Vagina (tissue), 2 donors: ENCODE measurements around the gene POU2AF2.

ENCODE experiments used
- POLR2AphosphoS5 ChIP-seq, 2 donors: sonication (generic); formaldehyde crosslinking; IDR thresholded peaks; one replicate each; pipeline ENCODE4 v1.9.0; 2017; ENCODE audit warnings: antibody characterized with exemption in 2 of 2, mild to moderate bottlenecking in 2 of 2, low read depth in 1 of 2; ENCODE audit not compliant: insufficient read depth in 1 of 2
- TF ChIP-seq, protein P1 (sequence below), 3 experiments: fragments of 450-650 bp in 2 of 3; fragments of 200-600 bp in 1 of 3; sonication (generic) in 1 of 3; IDR thresholded peaks; one replicate each; pipeline ENCODE4 v1.5.1; 2017 to 2019; ENCODE audit warnings: antibody characterized with exemption in 3 of 3, mild to moderate bottlenecking in 2 of 3, moderate library complexity in 2 of 3

DNA sequence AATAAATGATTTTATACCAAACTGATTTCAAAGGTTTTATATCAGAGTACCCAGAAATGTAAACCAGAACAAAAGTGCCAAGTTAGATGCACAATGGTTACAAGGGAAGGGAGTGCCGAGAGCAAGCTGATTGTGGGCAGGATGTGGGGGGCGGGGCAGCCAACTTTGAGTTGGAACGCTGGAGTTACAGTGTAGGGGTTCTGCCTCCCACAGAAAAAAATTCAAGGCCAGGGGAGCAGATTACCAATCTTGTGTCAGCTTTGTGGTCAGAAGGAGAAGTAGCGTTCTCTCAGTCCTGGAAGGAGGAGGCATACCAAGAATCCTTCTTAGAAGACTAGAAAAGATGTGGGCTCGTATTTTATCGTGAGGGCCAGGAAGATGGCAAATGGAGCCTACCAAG lies 15.9 kb upstream of the POU2AF2 start:
- TF ChIP-seq, protein P1, sequence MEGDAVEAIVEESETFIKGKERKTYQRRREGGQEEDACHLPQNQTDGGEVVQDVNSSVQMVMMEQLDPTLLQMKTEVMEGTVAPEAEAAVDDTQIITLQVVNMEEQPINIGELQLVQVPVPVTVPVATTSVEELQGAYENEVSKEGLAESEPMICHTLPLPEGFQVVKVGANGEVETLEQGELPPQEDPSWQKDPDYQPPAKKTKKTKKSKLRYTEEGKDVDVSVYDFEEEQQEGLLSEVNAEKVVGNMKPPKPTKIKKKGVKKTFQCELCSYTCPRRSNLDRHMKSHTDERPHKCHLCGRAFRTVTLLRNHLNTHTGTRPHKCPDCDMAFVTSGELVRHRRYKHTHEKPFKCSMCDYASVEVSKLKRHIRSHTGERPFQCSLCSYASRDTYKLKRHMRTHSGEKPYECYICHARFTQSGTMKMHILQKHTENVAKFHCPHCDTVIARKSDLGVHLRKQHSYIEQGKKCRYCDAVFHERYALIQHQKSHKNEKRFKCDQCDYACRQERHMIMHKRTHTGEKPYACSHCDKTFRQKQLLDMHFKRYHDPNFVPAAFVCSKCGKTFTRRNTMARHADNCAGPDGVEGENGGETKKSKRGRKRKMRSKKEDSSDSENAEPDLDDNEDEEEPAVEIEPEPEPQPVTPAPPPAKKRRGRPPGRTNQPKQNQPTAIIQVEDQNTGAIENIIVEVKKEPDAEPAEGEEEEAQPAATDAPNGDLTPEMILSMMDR (IDR thresholded peaks at IDR 0.05), result no peak
- no peak for TF ChIP-seq POLR2AphosphoS5 (IDR thresholded peaks at IDR 0.05; ENCODE audit: insufficient read depth in 1 of 2, low read depth in 1 of 2)
